ENCODE measurements around the gene FBXL22. TPM values are rescaled to one million over a fixed set of nuclear protein-coding genes. Genes with fewer than 3 reads are reported as not detected.
A peak's percentile ranks its signal among the peaks of the same experiment; 100 is the strongest.

Gene FBXL22
- total RNA-seq, 1 donor from 2014 or later, result 0.34 TPM

- no peaks in the 10 kb centered on the region for H4K20me1 ChIP-seq (ENCODE audit: insufficient read depth, low read length)
- no peak overlapping the region for H3K27ac ChIP-seq (ENCODE audit: low read depth, low read length)
- H3K36me3 ChIP-seq (ENCODE audit: insufficient read depth, low read length), result peaks cover 20% of the 10 kb centered on the region
- Mint-ChIP-seq H3K4me1 (ENCODE audit: low read depth, unreplicated experiment) (peaks cover 6% of the 10 kb centered on the region), H3K27me3 (ENCODE audit: low read depth, unreplicated experiment) (no peaks in the 10 kb centered on the region), H3K4me3 (ENCODE audit: unreplicated experiment) (no peak overlapping the region), H3K27ac (ENCODE audit: unreplicated experiment) (no peak overlapping the region), H3K36me3 (ENCODE audit: low read depth, unreplicated experiment) (peaks cover 8% of the 10 kb centered on the region), H3K9me3 (ENCODE audit: unreplicated experiment) (no peaks in the 10 kb centered on the region)
- no peak for FAIRE-seq
- no peaks in the 10 kb centered on the region for H3K27me3 ChIP-seq (ENCODE audit: insufficient read depth, low read length)
- TF ChIP-seq CTCF (IDR thresholded peaks at IDR 0.05; ENCODE audit: insufficient read depth, low read depth, low read length) (no peak), EZH2 (IDR thresholded peaks at IDR 0.05; ENCODE audit: insufficient read depth, low read length) (no peak)
- DNase-seq (ENCODE audit: low read depth), result no peak
- no peaks in the 10 kb centered on the region for H3K9me3 ChIP-seq (ENCODE audit: insufficient read depth, low read depth, low read length)
- H3K79me2 ChIP-seq (ENCODE audit: insufficient read depth, low read length), result no peaks in the 10 kb centered on the region
- no peak overlapping the region for H3K4me3 ChIP-seq (ENCODE audit: insufficient read depth, low read depth, low read length)
- no peak overlapping the region for H2AFZ ChIP-seq (ENCODE audit: low read depth, low read length)
- H3K9ac ChIP-seq (ENCODE audit: low read length), result no peak overlapping the region
- H3K4me2 ChIP-seq (ENCODE audit: low read length), result no peak overlapping the region
- H3K4me1 ChIP-seq (ENCODE audit: insufficient read depth, low read length), result peaks cover 5% of the 10 kb centered on the region
These were observed 24.3 kb upstream of the FBXL22 start for GRCh38 chr15:63572749-63573464.

- no peak overlapping the region for H3K27ac ChIP-seq (ENCODE audit: low read depth, low read length)
- H3K4me1 ChIP-seq (ENCODE audit: insufficient read depth, low read length), result peaks cover 5% of the 10 kb centered on the region
- H3K36me3 ChIP-seq (ENCODE audit: insufficient read depth, low read length), result peaks cover 20% of the 10 kb centered on the region
- FAIRE-seq (no peak), DNase-seq (ENCODE audit: low read depth) (no peak)
- no peak overlapping the region for H3K4me3 ChIP-seq (ENCODE audit: insufficient read depth, low read depth, low read length)
- TF ChIP-seq CTCF (IDR thresholded peaks at IDR 0.05; ENCODE audit: insufficient read depth, low read depth, low read length) (no peak), EZH2 (IDR thresholded peaks at IDR 0.05; ENCODE audit: insufficient read depth, low read length) (no peak)
- H3K4me2 ChIP-seq (ENCODE audit: low read length), result no peak overlapping the region
- no peaks in the 10 kb centered on the region for H3K9me3 ChIP-seq (ENCODE audit: insufficient read depth, low read depth, low read length)
- Mint-ChIP-seq H3K27me3 (ENCODE audit: low read depth, unreplicated experiment) (no peaks in the 10 kb centered on the region), H3K4me3 (ENCODE audit: unreplicated experiment) (no peak overlapping the region), H3K9me3 (ENCODE audit: unreplicated experiment) (no peaks in the 10 kb centered on the region), H3K4me1 (ENCODE audit: low read depth, unreplicated experiment) (peaks cover 6% of the 10 kb centered on the region), H3K27ac (ENCODE audit: unreplicated experiment) (peak overlapping the region; percentile 50), H3K36me3 (ENCODE audit: low read depth, unreplicated experiment) (peaks cover 8% of the 10 kb centered on the region)
- no peaks in the 10 kb centered on the region for H4K20me1 ChIP-seq (ENCODE audit: insufficient read depth, low read length)
- no peak overlapping the region for H2AFZ ChIP-seq (ENCODE audit: low read depth, low read length)
- H3K79me2 ChIP-seq (ENCODE audit: insufficient read depth, low read length), result no peaks in the 10 kb centered on the region
- H3K27me3 ChIP-seq (ENCODE audit: insufficient read depth, low read length), result no peaks in the 10 kb centered on the region
- H3K9ac ChIP-seq (ENCODE audit: low read length), result no peak overlapping the region
These were observed 23.7 kb upstream of the FBXL22 start for GRCh38 chr15:63573533-63573932.

- H3K4me3 ChIP-seq (ENCODE audit: insufficient read depth, low read depth, low read length), result no peak overlapping the region
- no peaks in the 10 kb centered on the region for H3K9me3 ChIP-seq (ENCODE audit: insufficient read depth, low read depth, low read length)
- H4K20me1 ChIP-seq (ENCODE audit: insufficient read depth, low read length), result no peaks in the 10 kb centered on the region
- no peaks in the 10 kb centered on the region for H3K27me3 Mint-ChIP-seq (ENCODE audit: low read depth, unreplicated experiment)
- no peak overlapping the region for H2AFZ ChIP-seq (ENCODE audit: low read depth, low read length)
- no peaks in the 10 kb centered on the region for H3K9me3 Mint-ChIP-seq (ENCODE audit: unreplicated experiment)
- H3K9ac ChIP-seq (ENCODE audit: low read length), result no peak overlapping the region
- no peaks in the 10 kb centered on the region for H3K27me3 ChIP-seq (ENCODE audit: insufficient read depth, low read length)
- peaks cover 6% of the 10 kb centered on the region for H3K4me1 Mint-ChIP-seq (ENCODE audit: low read depth, unreplicated experiment)
- no peak overlapping the region for H3K27ac Mint-ChIP-seq (ENCODE audit: unreplicated experiment)
- peaks cover 18% of the 10 kb centered on the region for H3K36me3 ChIP-seq (ENCODE audit: insufficient read depth, low read length)
- H3K4me1 ChIP-seq (ENCODE audit: insufficient read depth, low read length), result peaks cover 5% of the 10 kb centered on the region
- H3K79me2 ChIP-seq (ENCODE audit: insufficient read depth, low read length), result no peaks in the 10 kb centered on the region
- DNase-seq (ENCODE audit: low read depth), result no peak
- FAIRE-seq, result no peak
- no peak overlapping the region for H3K4me3 Mint-ChIP-seq (ENCODE audit: unreplicated experiment)
- no peak overlapping the region for H3K27ac ChIP-seq (ENCODE audit: low read depth, low read length)
- TF ChIP-seq CTCF (IDR thresholded peaks at IDR 0.05; ENCODE audit: insufficient read depth, low read depth, low read length) (no peak), EZH2 (IDR thresholded peaks at IDR 0.05; ENCODE audit: insufficient read depth, low read length) (no peak)
- H3K4me2 ChIP-seq (ENCODE audit: low read length), result no peak overlapping the region
- peaks cover 6% of the 10 kb centered on the region for H3K36me3 Mint-ChIP-seq (ENCODE audit: low read depth, unreplicated experiment)
These were observed 21.9 kb upstream of the FBXL22 start for GRCh38 chr15:63575312-63575711.

Measured in astrocyte (in vitro differentiated cells and primary cell).